Vagina (tissue), 2 donors: ENCODE results near the gene KLK13. TPM values are rescaled to one million over a fixed set of nuclear protein-coding genes. Genes with fewer than 3 reads are reported as not detected.

Experiments
- DNase-seq, 2 donors: peaks; one replicate each; pipeline ENCODE4 v3.0.0-alpha.2; 2017; ENCODE audit errors: extremely low spot score in 2 of 2
- H3K27ac ChIP-seq: fragments of 200-600 bp; sonication (generic); one replicate; pipeline ENCODE4 v1.5.1; 2019
- H3K27me3 ChIP-seq: fragments of 200-600 bp; sonication (generic); one replicate; pipeline ENCODE4 v1.5.1; 2019
- H3K36me3 ChIP-seq, 2 donors: fragments of 200-600 bp; sonication (generic); one replicate each; pipeline ENCODE4 v1.5.1; 2017 to 2019
- H3K4me1 ChIP-seq: fragments of 200-600 bp; sonication (generic); one replicate; pipeline ENCODE4 v1.5.1; 2019
- H3K4me3 ChIP-seq, 2 donors: fragments of 200-600 bp; sonication (generic); 1 replicate in 1 of 2; 2 replicates in 1 of 2; pipeline ENCODE4 v1.5.1; 2016 to 2019
- H3K9me3 ChIP-seq: fragments of 200-600 bp; sonication (generic); one replicate; pipeline ENCODE4 v1.5.1; 2019
- CTCF ChIP-seq, 3 experiments: fragments of 450-650 bp in 2 of 3; fragments of 200-600 bp in 1 of 3; sonication (generic) in 1 of 3; IDR thresholded peaks; one replicate each; pipeline ENCODE4 v1.5.1; 2017 to 2019; ENCODE audit warnings: antibody characterized with exemption in 3 of 3, mild to moderate bottlenecking in 2 of 3, moderate library complexity in 2 of 3
- POLR2A ChIP-seq, 2 donors: fragments of 450-650 bp; IDR thresholded peaks; one replicate each; pipeline ENCODE4 v1.6.1; 2017; ENCODE audit warnings: antibody characterized with exemption in 2 of 2, mild to moderate bottlenecking in 2 of 2, moderate library complexity in 2 of 2
- POLR2AphosphoS5 ChIP-seq, 2 donors: sonication (generic); formaldehyde crosslinking; IDR thresholded peaks; one replicate each; pipeline ENCODE4 v1.9.0; 2017; ENCODE audit warnings: antibody characterized with exemption in 2 of 2, mild to moderate bottlenecking in 2 of 2, low read depth in 1 of 2; ENCODE audit not compliant: insufficient read depth in 1 of 2
- intact Hi-C: fragments of 100-400 bp; cut with DNase I; formaldehyde crosslinking; loops from one replicate; pipeline ENCODE4 v1.15.1; 2023
- total RNA-seq: library from RNA; depleted of rRNA; stranded (reverse); fragments of >200 nt; gene quantifications from one replicate; pipeline ENCODE4 v1.2.3, GENCODE V29; 2016

The KLK13 gene
- total RNA-seq, 1 donor from 2014 or later, result 31.2 TPM

GRCh38 chr19:51055866-51056265 lies 9.0 kb downstream of the KLK13 start:
- TF ChIP-seq POLR2AphosphoS5 (IDR thresholded peaks at IDR 0.05; ENCODE audit: insufficient read depth in 1 of 2, low read depth in 1 of 2), result no peak
- no peak for TF ChIP-seq POLR2A (IDR thresholded peaks at IDR 0.05)
- TF ChIP-seq CTCF (IDR thresholded peaks at IDR 0.05), result no peak
- Histone ChIP-seq H3K4me1 (no peaks in the 10 kb centered on the region), H3K9me3 (no peaks in the 10 kb centered on the region), H3K27me3 (no peaks in the 10 kb centered on the region), H3K27ac (no peak overlapping the region), H3K4me3 (no peak overlapping the region), H3K36me3 (no peaks in the 10 kb centered on the region)
- DNase-seq, result no peak
- intact Hi-C loops, result no loop called here

DNA sequence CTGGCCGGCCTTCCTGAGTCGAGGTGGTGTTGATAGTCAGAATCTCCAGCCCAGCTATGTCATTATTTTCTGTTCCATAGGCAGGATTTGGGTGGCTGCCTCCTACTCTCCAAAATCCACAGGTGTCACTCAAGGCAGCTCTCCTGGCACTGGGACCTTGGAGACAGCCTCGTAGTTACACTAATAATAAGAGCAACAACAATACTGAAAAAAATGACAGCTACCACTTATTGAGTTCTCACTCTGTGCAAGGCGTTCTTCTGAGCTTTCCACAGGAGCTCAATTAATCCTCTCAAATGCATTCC lies 17.9 kb downstream of the KLK13 start:
- intact Hi-C loops, result no loop called here
- no peaks in the 10 kb centered on the region for H3K36me3 ChIP-seq
- no peaks in the 10 kb centered on the region for H3K27me3 ChIP-seq
- no peak overlapping the region for H3K27ac ChIP-seq
- H3K4me1 ChIP-seq, result peaks cover 18% of the 10 kb centered on the region
- no peak for DNase-seq
- no peak overlapping the region for H3K4me3 ChIP-seq
- no peak for TF ChIP-seq CTCF (IDR thresholded peaks at IDR 0.05)
- H3K9me3 ChIP-seq, result no peaks in the 10 kb centered on the region

GRCh38 chr19:51044327-51044726 lies 20.6 kb downstream of the KLK13 start:
- Histone ChIP-seq H3K27me3 (no peaks in the 10 kb centered on the region), H3K4me1 (peaks cover 18% of the 10 kb centered on the region), H3K9me3 (no peaks in the 10 kb centered on the region), H3K27ac (no peak overlapping the region), H3K36me3 (no peaks in the 10 kb centered on the region), H3K4me3 (no peak overlapping the region)
- intact Hi-C loops, result no loop called here
- DNase-seq, result no peak
- TF ChIP-seq POLR2AphosphoS5 (IDR thresholded peaks at IDR 0.05; ENCODE audit: insufficient read depth in 1 of 2, low read depth in 1 of 2) (no peak), POLR2A (IDR thresholded peaks at IDR 0.05) (no peak)

DNA sequence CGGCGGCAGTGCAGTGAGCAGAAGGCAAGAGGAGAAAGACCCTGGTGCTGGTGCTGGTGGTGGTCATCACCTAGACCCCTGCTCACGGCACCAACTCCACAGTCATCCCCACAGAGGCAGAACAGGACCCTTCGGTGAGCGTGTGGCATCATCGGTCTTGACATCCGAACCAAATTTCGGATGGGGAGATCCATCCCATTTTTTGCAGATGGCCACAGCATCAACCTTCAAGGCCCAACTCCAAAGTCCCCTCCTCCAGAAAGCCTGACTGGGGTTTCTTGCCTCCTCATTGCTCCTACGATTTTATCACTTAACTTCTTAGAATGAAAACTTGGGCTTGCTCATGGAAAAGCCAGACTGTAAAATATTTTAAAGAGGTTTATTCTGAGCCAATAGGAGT lies 21.4 kb downstream of the KLK13 start:
- intact Hi-C loops, result no loop called here
- no peak for DNase-seq
- Histone ChIP-seq H3K27ac (no peak overlapping the region), H3K36me3 (no peaks in the 10 kb centered on the region), H3K4me1 (peaks cover 18% of the 10 kb centered on the region), H3K27me3 (no peaks in the 10 kb centered on the region), H3K4me3 (no peak overlapping the region), H3K9me3 (no peaks in the 10 kb centered on the region)
- no peak for TF ChIP-seq POLR2A (IDR thresholded peaks at IDR 0.05)
- TF ChIP-seq CTCF (IDR thresholded peaks at IDR 0.05), result no peak
- no peak for TF ChIP-seq POLR2AphosphoS5 (IDR thresholded peaks at IDR 0.05; ENCODE audit: insufficient read depth in 1 of 2, low read depth in 1 of 2)

DNA sequence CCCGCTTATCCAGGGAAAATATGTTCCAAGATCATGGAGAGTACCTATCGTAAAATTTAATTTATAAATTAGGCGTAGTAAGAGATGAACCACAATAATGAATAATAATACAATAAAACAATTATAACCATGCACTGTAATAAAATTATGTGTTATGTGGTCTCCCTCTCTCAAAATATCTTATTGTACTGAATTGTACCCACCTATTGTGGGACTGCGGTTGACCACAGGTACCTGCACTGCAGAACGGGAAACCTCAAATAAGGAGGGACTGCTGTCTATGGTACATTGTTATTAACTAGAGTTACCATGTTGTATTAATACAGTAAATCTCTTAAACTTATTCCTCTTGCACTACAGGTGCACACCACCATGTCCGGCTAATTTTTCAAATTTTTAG lies 24.7 kb downstream of the KLK13 start:
- intact Hi-C loops, result no loop called here
- no peaks in the 10 kb centered on the region for H3K36me3 ChIP-seq
- no peaks in the 10 kb centered on the region for H3K27me3 ChIP-seq
- H3K27ac ChIP-seq, result no peak overlapping the region
- H3K4me1 ChIP-seq, result peaks cover 18% of the 10 kb centered on the region
- TF ChIP-seq CTCF (IDR thresholded peaks at IDR 0.05) (no peak), POLR2AphosphoS5 (IDR thresholded peaks at IDR 0.05; ENCODE audit: insufficient read depth in 1 of 2, low read depth in 1 of 2) (no peak), POLR2A (IDR thresholded peaks at IDR 0.05) (no peak)
- no peak for DNase-seq
- H3K4me3 ChIP-seq, result no peak overlapping the region
- H3K9me3 ChIP-seq, result no peaks in the 10 kb centered on the region

DNA sequence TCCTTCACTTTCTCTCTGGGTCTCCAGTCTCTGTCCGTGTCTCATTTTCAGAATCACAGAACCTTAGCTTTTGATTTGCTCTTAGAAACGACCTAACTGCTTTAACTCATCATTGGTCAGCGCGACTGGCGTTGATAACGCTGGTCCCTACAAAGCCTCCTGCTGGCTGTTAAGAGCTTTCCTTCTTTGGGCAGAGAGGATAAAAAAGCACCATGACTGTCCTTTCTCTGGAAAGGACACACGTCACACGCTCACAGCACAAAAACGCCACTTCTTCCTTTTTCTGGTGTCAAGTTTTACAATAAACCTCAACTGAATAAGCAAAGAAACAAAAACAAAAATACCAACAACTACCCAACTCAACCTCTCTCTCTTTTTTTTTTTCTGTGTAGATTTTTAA lies 28.4 kb downstream of the KLK13 start:
- intact Hi-C loops, result loop anchor here (5.0 kb wide), 1 partner anchor 1476 kb away; no protein-coding TSS in a partner anchor
- DNase-seq, result no peak

More for the DNA sequence above, 28.4 kb downstream of the KLK13 start:
- Histone ChIP-seq H3K27ac (no peak overlapping the region), H3K4me1 (no peaks in the 10 kb centered on the region), H3K4me3 (no peak overlapping the region), H3K36me3 (no peaks in the 10 kb centered on the region), H3K27me3 (no peaks in the 10 kb centered on the region), H3K9me3 (no peaks in the 10 kb centered on the region)
- no peak for TF ChIP-seq CTCF (IDR thresholded peaks at IDR 0.05)
- no peak for TF ChIP-seq POLR2A (IDR thresholded peaks at IDR 0.05)
- TF ChIP-seq POLR2AphosphoS5 (IDR thresholded peaks at IDR 0.05; ENCODE audit: insufficient read depth in 1 of 2, low read depth in 1 of 2), result no peak
